Neural progenitor cell (in vitro differentiated cells): Measurements from ENCODE around the gene LIPG.

Experiments
- EZH2 ChIP-seq: fragments of 200-600 bp; sonication (generic); IDR thresholded peaks from 2 replicates; pipeline ENCODE4 v1.6.1; 2017; ENCODE audit warnings: antibody characterized with exemption, mild to moderate bottlenecking, moderate library complexity
- EZH2phosphoT487 ChIP-seq: fragments of 200-600 bp; sonication (generic); IDR thresholded peaks from 2 replicates; pipeline ENCODE4 v1.6.1; 2017; ENCODE audit warnings: antibody characterized with exemption

DNA sequence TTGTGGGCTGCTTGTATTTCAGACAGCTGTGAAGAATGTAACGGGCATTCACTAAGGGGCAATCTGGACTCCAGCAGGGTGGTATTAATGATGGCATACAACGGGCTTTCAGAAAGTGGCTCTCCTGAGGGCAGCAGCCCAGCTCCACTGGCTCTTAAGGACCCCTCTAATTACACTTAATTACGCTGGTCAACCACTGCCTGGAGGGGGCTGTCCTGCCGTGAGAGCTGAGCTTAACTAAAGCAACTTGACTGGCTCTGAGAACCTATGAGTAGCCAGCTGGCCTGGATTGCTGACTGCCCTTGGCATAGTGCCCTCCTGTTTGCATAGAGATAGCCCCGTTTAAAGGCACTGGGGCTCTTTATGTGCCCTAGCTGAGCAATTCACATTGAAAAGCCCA is 3.8 kb downstream of the LIPG start:
- TF ChIP-seq EZH2phosphoT487: no peak
- TF ChIP-seq EZH2: no peak
